H9 (cell line): ENCODE measurements around the gene STKLD1. TPM values are rescaled to one million over a fixed set of nuclear protein-coding genes. Genes with fewer than 3 reads are reported as not detected.

Experiments
- DNase-seq: peaks from one replicate; pipeline ENCODE4 v3.0.0-alpha.2; 2017
- H2AFZ ChIP-seq: one replicate; pipeline ENCODE4 v1.6.1; 2013; ENCODE audit warnings: mild to moderate bottlenecking, low read length, control low read depth, moderate library complexity
- H2AK5ac ChIP-seq: 2 replicates; pipeline ENCODE4 v1.6.1; 2013; ENCODE audit warnings: low read length, control low read depth, mixed read lengths; ENCODE audit not compliant: insufficient read length
- H2BK120ac ChIP-seq: one replicate; pipeline ENCODE4 v1.6.1; 2013; ENCODE audit warnings: low read depth, mild to moderate bottlenecking, low read length, control low read depth, inconsistent platforms; ENCODE audit not compliant: poor library complexity, severe bottlenecking
- H2BK12ac ChIP-seq: 2 replicates; pipeline ENCODE4 v1.6.1; 2013; ENCODE audit warnings: low read length, control low read depth, mixed read lengths, low read depth; ENCODE audit not compliant: insufficient read length
- H2BK15ac ChIP-seq: 2 replicates; pipeline ENCODE4 v1.6.1; 2013; ENCODE audit warnings: low read depth, low read length, control low read depth
- H2BK20ac ChIP-seq: one replicate; pipeline ENCODE4 v1.6.1; 2013; ENCODE audit warnings: low read depth, mild to moderate bottlenecking, low read length, control low read depth, inconsistent platforms; ENCODE audit not compliant: poor library complexity, severe bottlenecking
- H2BK5ac ChIP-seq: 2 replicates; pipeline ENCODE4 v1.6.1; 2013; ENCODE audit warnings: low read length, control low read depth, mixed read lengths; ENCODE audit not compliant: insufficient read length
- H3K14ac ChIP-seq: 2 replicates; pipeline ENCODE4 v1.6.1; 2013; ENCODE audit warnings: low read length, control low read depth; ENCODE audit not compliant: insufficient read depth
- H3K18ac ChIP-seq: 2 replicates; pipeline ENCODE4 v1.6.1; 2013; ENCODE audit warnings: low read depth, mild to moderate bottlenecking, mixed read lengths, low read length, control low read depth; ENCODE audit not compliant: insufficient read length
- H3K23ac ChIP-seq: 2 replicates; pipeline ENCODE4 v1.6.1; 2013; ENCODE audit warnings: low read length, control low read depth, mixed read lengths, low read depth; ENCODE audit not compliant: insufficient read length
- H3K23me2 ChIP-seq: 2 replicates; pipeline ENCODE4 v1.6.1; 2013; ENCODE audit warnings: low read depth, mild to moderate bottlenecking, mixed read lengths, low read length, control low read depth; ENCODE audit not compliant: insufficient read length, poor library complexity, severe bottlenecking
- H3K27ac ChIP-seq: 2 replicates; pipeline ENCODE4 v1.5.1; 2013; ENCODE audit warnings: low read length, control low read depth, mixed read lengths, low read depth; ENCODE audit not compliant: insufficient read length
- H3K27me3 ChIP-seq: 2 replicates; pipeline ENCODE4 v1.6.1; 2013; ENCODE audit warnings: low read length, control low read depth, inconsistent platforms; ENCODE audit not compliant: insufficient read depth
- H3K4ac ChIP-seq: 2 replicates; pipeline ENCODE4 v1.6.1; 2013; ENCODE audit warnings: low read depth, mild to moderate bottlenecking, control low read depth, inconsistent platforms, low read length, moderate library complexity
- H3K4me1 ChIP-seq: 2 replicates; pipeline ENCODE4 v1.6.1; 2013; ENCODE audit warnings: low read length, control low read depth, inconsistent platforms; ENCODE audit not compliant: insufficient read depth
- H3K4me2 ChIP-seq: 2 replicates; pipeline ENCODE4 v1.6.1; 2013; ENCODE audit warnings: low read length, control low read depth, mixed read lengths; ENCODE audit not compliant: insufficient read length, insufficient read depth
- H3K56ac ChIP-seq: 2 replicates; pipeline ENCODE4 v1.6.1; 2013; ENCODE audit warnings: low read depth, mild to moderate bottlenecking, mixed read lengths, low read length, control low read depth; ENCODE audit not compliant: insufficient read length
- H3K79me1 ChIP-seq: 2 replicates; pipeline ENCODE4 v1.6.1; 2013; ENCODE audit warnings: low read depth, mild to moderate bottlenecking, moderate library complexity, low read length, control low read depth, inconsistent platforms; ENCODE audit not compliant: insufficient read depth, poor library complexity, severe bottlenecking
- H3K79me2 ChIP-seq: 2 replicates; pipeline ENCODE4 v1.6.1; 2013; ENCODE audit warnings: low read length, control low read depth, inconsistent platforms; ENCODE audit not compliant: insufficient read depth
- H3K9ac ChIP-seq: 2 replicates; pipeline ENCODE4 v1.6.1; 2013; ENCODE audit warnings: low read length, control low read depth, mixed read lengths; ENCODE audit not compliant: insufficient read length; ENCODE audit errors: extremely low read depth
- H3K9me3 ChIP-seq: one replicate; pipeline ENCODE4 v1.6.1; 2013; ENCODE audit warnings: low read depth, low read length, inconsistent platforms; ENCODE audit not compliant: control insufficient read depth
- H3T11ph ChIP-seq: one replicate; pipeline ENCODE4 v1.6.1; 2013; ENCODE audit warnings: mild to moderate bottlenecking, low read length, control low read depth, inconsistent platforms
- H4K20me1 ChIP-seq: one replicate; pipeline ENCODE4 v1.6.1; 2013; ENCODE audit not compliant: control insufficient read depth, insufficient read length, insufficient read depth
- H4K5ac ChIP-seq: 2 replicates; pipeline ENCODE4 v1.6.1; 2013; ENCODE audit warnings: low read depth, mild to moderate bottlenecking, mixed read lengths, low read length, control low read depth; ENCODE audit not compliant: insufficient read length
- H4K8ac ChIP-seq: replicated peaks from 2 replicates; pipeline ENCODE4 v1.6.1; 2013; ENCODE audit warnings: low read length, control low read depth, mixed read lengths, low read depth; ENCODE audit not compliant: insufficient read length
- H4K91ac ChIP-seq: 2 replicates; pipeline ENCODE4 v1.6.1; 2013; ENCODE audit warnings: low read depth, mild to moderate bottlenecking, moderate library complexity, mixed read lengths, low read length, control low read depth; ENCODE audit not compliant: insufficient read length
- H3K27ac Mint-ChIP-seq, 3 experiments: 2 replicates in 2 of 3; 3 replicates in 1 of 3; pipeline ENCODE4 v1.8.0; 2020 to 2021; ENCODE audit warnings: mixed read lengths in 3 of 3, mild to moderate bottlenecking in 1 of 3, moderate library complexity in 1 of 3
- H3K27me3 Mint-ChIP-seq: 2 replicates; pipeline ENCODE4 v1.8.0; 2021; ENCODE audit warnings: low read depth, mild to moderate bottlenecking, moderate library complexity, mixed read lengths
- H3K36me3 Mint-ChIP-seq, 3 experiments: 2 replicates in 2 of 3; 3 replicates in 1 of 3; pipeline ENCODE4 v1.8.0; 2020 to 2021; ENCODE audit warnings: low read depth in 3 of 3, mixed read lengths in 3 of 3; ENCODE audit not compliant: insufficient read depth in 1 of 3
- H3K4me1 Mint-ChIP-seq, 2 experiments: 2 replicates each; pipeline ENCODE4 v1.8.0; 2020; ENCODE audit warnings: mixed read lengths in 2 of 2
- H3K4me3 Mint-ChIP-seq, 2 experiments: 2 replicates in 1 of 2; 3 replicates in 1 of 2; pipeline ENCODE4 v1.8.0; 2020 to 2021; ENCODE audit warnings: mild to moderate bottlenecking in 2 of 2, mixed read lengths in 2 of 2, moderate library complexity in 1 of 2
- H3K9me3 Mint-ChIP-seq, 2 experiments: 2 replicates in 1 of 2; 3 replicates in 1 of 2; pipeline ENCODE4 v1.8.0; 2020; ENCODE audit warnings: mild to moderate bottlenecking in 2 of 2, mixed read lengths in 2 of 2, moderate library complexity in 1 of 2
- CTCF ChIP-seq: fragments of 200-600 bp; sonication (generic); conservative IDR thresholded peaks from 3 replicates; pipeline ENCODE4 v1.8.0; 2021; ENCODE audit warnings: antibody characterized with exemption, mild to moderate bottlenecking
- WGBS: extraction: QIAGEN DNeasy Blood & Tissue Kit; methylation state at CpG from one replicate; pipeline ENCODE4 v1.1.7; 2013; ENCODE audit warnings: missing lambda C conversion rate, low lambda C conversion rate, mixed read lengths; ENCODE audit not compliant: insufficient read length; ENCODE audit errors: extremely low coverage; 5-methylcytosine and 5-hydroxymethylcytosine counted together
- total RNA-seq: library from RNA; stranded (reverse); gene quantifications from 2 replicates; pipeline ENCODE4 v1.2.1, GENCODE V29; 2021

The STKLD1 gene
- total RNA-seq, 1 experiment from 2014 or later: 0.57 TPM

DNA sequence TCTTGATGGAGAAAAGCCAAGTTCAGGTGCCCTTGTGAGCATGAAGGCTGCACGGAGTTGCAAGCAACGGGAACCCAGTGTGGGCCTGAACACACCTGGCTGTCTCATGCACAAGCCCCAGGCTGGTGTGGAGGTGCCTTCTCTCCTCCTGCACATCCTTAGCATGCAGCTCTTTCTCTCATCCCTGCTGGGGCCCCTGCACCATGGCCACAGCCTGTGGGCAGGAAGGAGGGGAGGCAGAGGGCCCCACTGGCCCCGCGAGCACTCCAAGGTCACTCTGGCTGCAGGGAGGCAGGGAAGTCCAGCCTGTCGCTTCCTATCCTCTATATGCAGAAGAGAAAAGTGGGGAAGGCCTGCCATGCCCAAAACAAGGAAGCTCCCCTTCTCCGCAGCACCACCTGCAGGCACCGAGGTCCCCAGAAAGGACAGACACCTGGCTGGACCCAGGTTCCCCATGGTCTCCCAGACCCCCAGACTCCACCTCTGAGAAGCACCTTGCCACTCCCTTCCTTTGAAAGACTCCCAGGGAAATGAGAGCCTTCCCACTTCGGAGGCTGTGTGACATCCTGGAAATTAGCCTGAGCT is 18.6 kb downstream of the STKLD1 start:
- H3T11ph ChIP-seq: no peak overlapping the region
- no peaks in the 10 kb centered on the region for H3K79me1 ChIP-seq
- no peak overlapping the region for H2AFZ ChIP-seq
- no peak overlapping the region for H3K4me2 ChIP-seq
- no peak overlapping the region for H3K9ac ChIP-seq
- no peak for TF ChIP-seq CTCF
- H3K27ac ChIP-seq: no peak overlapping the region
- peaks cover 34% of the 10 kb centered on the region for H3K27me3 Mint-ChIP-seq
- no peaks in the 10 kb centered on the region for H3K9me3 ChIP-seq
- peaks cover 13% of the 10 kb centered on the region in 2 experiments for H3K9me3 Mint-ChIP-seq
- no peaks in the 10 kb centered on the region for H3K79me2 ChIP-seq
- H3K4ac ChIP-seq: no peak overlapping the region
- no peaks in the 10 kb centered on the region for H3K4me1 ChIP-seq
- H3K14ac ChIP-seq: no peak overlapping the region
- peaks cover 0 to 3% of the 10 kb centered on the region in 2 experiments; a peak in 1 of 4 replicates for H3K4me1 Mint-ChIP-seq
- no peak overlapping the region for H2BK12ac ChIP-seq
- H3K23ac ChIP-seq: no peak overlapping the region
- DNase-seq: no peak
- H2BK5ac ChIP-seq: no peak overlapping the region
- H3K18ac ChIP-seq: no peak overlapping the region
- H3K27ac Mint-ChIP-seq: no peak overlapping the region
- WGBS: no CpG with 5 or more reads among the region's 8 CpGs
- no peaks in the 10 kb centered on the region for H3K27me3 ChIP-seq
- no peaks in the 10 kb centered on the region for H3K23me2 ChIP-seq
- H2AK5ac ChIP-seq: no peak overlapping the region
- H3K4me3 Mint-ChIP-seq: no peak overlapping the region
- H2BK15ac ChIP-seq: no peak overlapping the region
- no peak overlapping the region for H4K91ac ChIP-seq
- H4K8ac ChIP-seq: no peak overlapping the region
- H3K36me3 Mint-ChIP-seq: peaks cover 0 to 1% (median 0%) of the 10 kb centered on the region in 3 experiments; a peak in 1 of 7 replicates
- H3K56ac ChIP-seq: no peak overlapping the region
- no peak overlapping the region for H2BK20ac ChIP-seq
- H2BK120ac ChIP-seq: no peak overlapping the region
- H4K20me1 ChIP-seq: no peaks in the 10 kb centered on the region
- no peak overlapping the region for H4K5ac ChIP-seq
